H1 (cell line): Measurements from ENCODE around the gene SART1. TPM values are rescaled to one million over a fixed set of nuclear protein-coding genes. Genes with fewer than 3 reads are reported as not detected.

Source experiments
- CTBP2 ChIP-seq: IDR thresholded peaks from 2 replicates; pipeline ENCODE4 v1.7.0; 2011; ENCODE audit warnings: borderline replicate concordance, mild to moderate bottlenecking, moderate library complexity, mixed read lengths, low read length; ENCODE audit not compliant: insufficient read depth, insufficient read length
- CTCF ChIP-seq, 3 experiments: IDR thresholded peaks; 1 replicate in 2 of 3; 2 replicates in 1 of 3; pipeline versions ENCODE4 v1.5.1 to v1.6.1; 2011; ENCODE audit warnings: low read length in 3 of 3, mild to moderate bottlenecking in 3 of 3, inconsistent platforms in 2 of 3, low read depth in 1 of 3, moderate library complexity in 1 of 3; ENCODE audit not compliant: insufficient read depth in 1 of 3; ENCODE audit errors: control extremely low read depth in 1 of 3
- E2F6 ChIP-seq: IDR thresholded peaks from 2 replicates; pipeline ENCODE4 v1.6.1; 2012; ENCODE audit warnings: inconsistent platforms
- EP300 ChIP-seq, 2 experiments: IDR thresholded peaks; 1 replicate in 1 of 2; 2 replicates in 1 of 2; pipeline ENCODE4 v1.6.1; 2011 to 2012; ENCODE audit warnings: low read depth in 2 of 2, low read length in 2 of 2, mild to moderate bottlenecking in 2 of 2, borderline replicate concordance in 1 of 2, inconsistent platforms in 1 of 2, moderate library complexity in 1 of 2
- HDAC2 ChIP-seq, 2 experiments: fragments of 300-600 bp in 1 of 2; sonication (generic) in 1 of 2; IDR thresholded peaks; 2 replicates each; pipeline ENCODE4 v1.6.1; 2011 to 2012; ENCODE audit warnings: low read depth in 2 of 2, low read length in 2 of 2, mild to moderate bottlenecking in 2 of 2, moderate library complexity in 2 of 2, borderline replicate concordance in 1 of 2, inconsistent platforms in 1 of 2
- JUND ChIP-seq: IDR thresholded peaks from 2 replicates; pipeline ENCODE4 v1.6.1; 2011; ENCODE audit warnings: mild to moderate bottlenecking, improper control_type of control experiment, low read length
- SP2 ChIP-seq: IDR thresholded peaks from 2 replicates; pipeline ENCODE4 v1.6.1; 2012; ENCODE audit warnings: mild to moderate bottlenecking, low read length, inconsistent platforms
- SUZ12 ChIP-seq: fragments of 200-600 bp; sonication (generic); IDR thresholded peaks from 2 replicates; pipeline ENCODE4 v1.6.1; 2012; ENCODE audit warnings: mild to moderate bottlenecking, inconsistent platforms, low read length, moderate library complexity, mixed read lengths
- TAF7 ChIP-seq: optimal IDR thresholded peaks from 2 replicates; pipeline ENCODE3; 2011; ENCODE audit warnings: low read depth, mild to moderate bottlenecking, inconsistent platforms, low read length, moderate library complexity, borderline replicate concordance
- polyA plus RNA-seq, 7 experiments: library from polyadenylated mRNA; depleted of rRNA in 3 of 7; stranded (reverse) in 5 of 7; unstranded in 2 of 7; fragments of >200 nt in 5 of 7; fragments of 200-250 nt in 2 of 7; gene quantifications; 1 replicate in 5 of 7; 2 replicates in 1 of 7; 4 replicates in 1 of 7; pipeline versions ENCODE4 v1.2.1 to v1.2.3, GENCODE V29; 2011 to 2013; ENCODE audit warnings: missing spikeins in 2 of 7, mixed read lengths in 2 of 7
- total RNA-seq: library from RNA; stranded (reverse); fragmentation: NEBNext Ultra II Directional; extraction: Animal tissue kit (Norgen Biotek cat#: 25700); gene quantifications from 2 replicates; pipeline ENCODE4 v1.2.1, GENCODE V29; 2021

The SART1 gene
- total and polyA plus RNA-seq, 2 of the 8 experiments (the other 6 are each of a cell fraction or from before 2014, with no cell fraction given): 9.7 to 46.1 TPM

GRCh38 chr11:66002648-66003225 is 41.2 kb downstream of the SART1 start (continued):
- no peak for TF ChIP-seq SUZ12
- TF ChIP-seq CTBP2: no peak
- TF ChIP-seq SP2: no peak
- no peak for TF ChIP-seq JUND
- peak in 2 of 3 experiments; percentile 6 to 8; a peak in 2 of 4 replicates for TF ChIP-seq CTCF (IDR thresholded peaks at IDR 0.05; ENCODE audit: control extremely low read depth in 1 of 3, insufficient read depth in 1 of 3, low read depth in 1 of 3, low read length in 3 of 3)
- no peak for TF ChIP-seq EP300 (IDR thresholded peaks at IDR 0.05; ENCODE audit: borderline replicate concordance in 1 of 2, low read depth in 2 of 2, low read length in 2 of 2)
- TF ChIP-seq E2F6: no peak
- TF ChIP-seq TAF7: no peak
- no peak for TF ChIP-seq HDAC2 (IDR thresholded peaks at IDR 0.05; ENCODE audit: borderline replicate concordance in 1 of 2, low read depth in 2 of 2, low read length in 2 of 2)
